T-helper 22 cell (primary cell): ENCODE measurements around the gene GMCL2.

Experiments
- DNase-seq: peaks from one replicate; pipeline ENCODE4 v3.0.0-alpha.2; 2020; ENCODE audit warnings: low read depth

GMCL2 gene

GRCh38 chr5:178221853-178222252 is 34.7 kb upstream of the GMCL2 start:
- DNase-seq = no peak

GRCh38 chr5:178221282-178221681 is 34.1 kb upstream of the GMCL2 start:
- DNase-seq = no peak

- no peak for DNase-seq
Measured at GRCh38 chr5:178218827-178219226, 31.7 kb upstream of the GMCL2 start.

- no peak for DNase-seq
Measured at GRCh38 chr5:178218237-178218776, 31.1 kb upstream of the GMCL2 start.

- DNase-seq = no peak
Measured at GRCh38 chr5:178216779-178217178, 29.6 kb upstream of the GMCL2 start.

- DNase-seq = no peak
Measured at GRCh38 chr5:178216088-178216534, 28.9 kb upstream of the GMCL2 start.

GRCh38 chr5:178215280-178216002 is 28.3 kb upstream of the GMCL2 start:
- DNase-seq = no peak

- DNase-seq = no peak
Measured at GRCh38 chr5:178214160-178214803, 27.1 kb upstream of the GMCL2 start.

GRCh38 chr5:178213748-178214151 is 26.6 kb upstream of the GMCL2 start:
- DNase-seq = no peak

- DNase-seq = no peak
Measured at GRCh38 chr5:178213003-178213461, 25.9 kb upstream of the GMCL2 start.

- DNase-seq = no peak
Measured at GRCh38 chr5:178212241-178213002, 25.3 kb upstream of the GMCL2 start.

GRCh38 chr5:178211095-178212048 is 24.2 kb upstream of the GMCL2 start:
- DNase-seq = no peak

- DNase-seq = no peak
Measured at GRCh38 chr5:178210686-178211085, 23.5 kb upstream of the GMCL2 start.

GRCh38 chr5:178210073-178210535 is 22.9 kb upstream of the GMCL2 start:
- no peak for DNase-seq

- no peak for DNase-seq
Measured at GRCh38 chr5:178209334-178210072, 22.3 kb upstream of the GMCL2 start.

- DNase-seq = no peak
Measured at GRCh38 chr5:178208540-178209227, 21.5 kb upstream of the GMCL2 start.

- no peak for DNase-seq
Measured at GRCh38 chr5:178207917-178208280, 20.7 kb upstream of the GMCL2 start.

GRCh38 chr5:178207183-178207916 is 20.2 kb upstream of the GMCL2 start:
- no peak for DNase-seq
